ENCODE results near the gene JAKMIP1. TPM values are rescaled to one million over a fixed set of nuclear protein-coding genes. Genes with fewer than 3 reads are reported as not detected.

The JAKMIP1 gene
- total RNA-seq, 1 donor from 2014 or later: 5.5 TPM

DNA sequence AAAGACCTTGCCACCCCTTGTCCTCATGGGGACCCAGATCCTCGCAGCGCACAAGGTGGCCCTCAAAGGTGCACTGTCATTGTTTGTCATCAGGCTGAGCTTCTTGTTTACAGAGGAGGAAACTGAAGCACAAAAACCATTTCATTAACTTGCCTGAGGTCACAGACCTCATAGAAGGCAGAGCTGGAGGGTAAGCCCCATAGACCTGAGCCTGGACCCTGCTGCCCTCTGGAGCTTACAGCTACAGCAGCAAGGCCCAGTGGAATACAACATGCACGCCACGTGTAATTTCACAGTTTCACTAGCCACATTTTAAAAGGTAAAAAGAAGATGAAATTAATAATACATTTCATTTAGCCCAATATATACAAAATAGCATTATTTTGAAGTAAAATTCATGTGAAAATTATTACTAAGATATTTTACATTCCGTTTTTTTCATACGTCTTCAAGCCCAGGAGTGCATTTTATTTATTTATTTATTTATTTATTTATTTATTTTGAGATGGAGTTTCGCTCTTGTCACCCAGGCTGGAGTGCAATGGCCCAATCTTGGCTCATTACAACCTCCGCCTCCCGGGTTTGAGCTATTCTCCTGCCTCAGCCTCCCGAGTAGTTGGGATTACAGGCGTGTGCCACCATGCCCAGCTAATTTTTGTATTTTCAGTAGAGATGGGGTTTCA lies 8.8 kb downstream of the JAKMIP1 start:
- H3K4me3 ChIP-seq: no peak overlapping the region
- H2AFZ ChIP-seq (replicated peaks): no peak overlapping the region
- peaks cover 10% of the 10 kb centered on the region for H4K20me1 ChIP-seq (ENCODE audit: low read depth)
- H3F3A ChIP-seq (ENCODE audit: low read depth): peaks cover 12% of the 10 kb centered on the region
- H3K4me3 Mint-ChIP-seq: no peak overlapping the region
- no peaks in the 10 kb centered on the region for H3K4me1 Mint-ChIP-seq
- no peaks in the 10 kb centered on the region for H3K36me3 Mint-ChIP-seq
- no peak overlapping the region for H3K4me2 ChIP-seq
- peaks cover 11% of the 10 kb centered on the region for H3K27me3 Mint-ChIP-seq (ENCODE audit: insufficient read depth, low read depth)
- DNase-seq (ENCODE audit: low spot score): peak; percentile 17
- no peak overlapping the region for H3K27ac ChIP-seq
- no peaks in the 10 kb centered on the region for H3K9me3 ChIP-seq (ENCODE audit: low read depth)
- no peaks in the 10 kb centered on the region for H3K27me3 ChIP-seq
- H3K9ac ChIP-seq: no peak overlapping the region
- no peaks in the 10 kb centered on the region for H3K36me3 ChIP-seq
- H3K9me3 Mint-ChIP-seq: no peaks in the 10 kb centered on the region
- H3K4me1 ChIP-seq: peaks cover 28% of the 10 kb centered on the region
- H3K79me2 ChIP-seq (ENCODE audit: low read depth): no peaks in the 10 kb centered on the region
- no peak overlapping the region for H3K27ac Mint-ChIP-seq
- TF ChIP-seq EZH2phosphoT487 (IDR thresholded peaks at IDR 0.05) (no peak), EZH2 (IDR thresholded peaks at IDR 0.05) (no peak)
- TF ChIP-seq, protein P1, sequence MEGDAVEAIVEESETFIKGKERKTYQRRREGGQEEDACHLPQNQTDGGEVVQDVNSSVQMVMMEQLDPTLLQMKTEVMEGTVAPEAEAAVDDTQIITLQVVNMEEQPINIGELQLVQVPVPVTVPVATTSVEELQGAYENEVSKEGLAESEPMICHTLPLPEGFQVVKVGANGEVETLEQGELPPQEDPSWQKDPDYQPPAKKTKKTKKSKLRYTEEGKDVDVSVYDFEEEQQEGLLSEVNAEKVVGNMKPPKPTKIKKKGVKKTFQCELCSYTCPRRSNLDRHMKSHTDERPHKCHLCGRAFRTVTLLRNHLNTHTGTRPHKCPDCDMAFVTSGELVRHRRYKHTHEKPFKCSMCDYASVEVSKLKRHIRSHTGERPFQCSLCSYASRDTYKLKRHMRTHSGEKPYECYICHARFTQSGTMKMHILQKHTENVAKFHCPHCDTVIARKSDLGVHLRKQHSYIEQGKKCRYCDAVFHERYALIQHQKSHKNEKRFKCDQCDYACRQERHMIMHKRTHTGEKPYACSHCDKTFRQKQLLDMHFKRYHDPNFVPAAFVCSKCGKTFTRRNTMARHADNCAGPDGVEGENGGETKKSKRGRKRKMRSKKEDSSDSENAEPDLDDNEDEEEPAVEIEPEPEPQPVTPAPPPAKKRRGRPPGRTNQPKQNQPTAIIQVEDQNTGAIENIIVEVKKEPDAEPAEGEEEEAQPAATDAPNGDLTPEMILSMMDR (IDR thresholded peaks at IDR 0.05): no peak

DNA sequence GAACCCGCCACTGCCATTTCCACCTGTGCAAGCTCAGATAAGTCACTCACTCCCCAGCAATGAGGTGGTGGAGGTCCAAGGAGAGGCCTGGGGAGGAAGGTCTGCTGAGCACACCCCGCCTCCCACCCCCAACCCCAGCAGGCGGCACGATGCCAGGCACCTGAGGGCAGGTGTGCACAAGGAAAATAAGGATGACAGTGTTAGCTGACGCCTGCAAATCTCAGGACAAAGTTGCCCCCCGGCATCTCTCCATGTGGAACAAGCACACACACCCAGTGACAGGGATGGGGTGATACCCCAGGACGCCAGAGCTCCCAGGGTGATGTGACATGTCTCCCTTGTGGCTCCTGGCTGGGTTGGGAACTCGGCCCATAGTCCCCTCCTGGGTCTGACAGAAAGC lies 9.9 kb downstream of the JAKMIP1 start:
- Histone ChIP-seq H3K4me3 (no peak overlapping the region), H4K20me1 (ENCODE audit: low read depth) (peaks cover 10% of the 10 kb centered on the region), H3K27ac (no peak overlapping the region), H3K27me3 (no peaks in the 10 kb centered on the region), H3K36me3 (no peaks in the 10 kb centered on the region), H3F3A (ENCODE audit: low read depth) (peaks cover 12% of the 10 kb centered on the region), H3K4me2 (no peak overlapping the region), H2AFZ (replicated peaks) (no peak overlapping the region), H3K9me3 (ENCODE audit: low read depth) (no peaks in the 10 kb centered on the region), H3K79me2 (ENCODE audit: low read depth) (no peaks in the 10 kb centered on the region), H3K4me1 (peaks cover 20% of the 10 kb centered on the region), H3K9ac (no peak overlapping the region)
- H3K4me1 Mint-ChIP-seq: no peaks in the 10 kb centered on the region
- peaks cover 9% of the 10 kb centered on the region for H3K27me3 Mint-ChIP-seq (ENCODE audit: insufficient read depth, low read depth)
- DNase-seq (ENCODE audit: low spot score): no peak
- no peaks in the 10 kb centered on the region for H3K36me3 Mint-ChIP-seq
- peaks cover 4% of the 10 kb centered on the region for H3K9me3 Mint-ChIP-seq
- H3K27ac Mint-ChIP-seq: no peak overlapping the region
- no peak overlapping the region for H3K4me3 Mint-ChIP-seq
- TF ChIP-seq EZH2phosphoT487 (IDR thresholded peaks at IDR 0.05): no peak
- TF ChIP-seq, protein P1 (IDR thresholded peaks at IDR 0.05): no peak

DNA sequence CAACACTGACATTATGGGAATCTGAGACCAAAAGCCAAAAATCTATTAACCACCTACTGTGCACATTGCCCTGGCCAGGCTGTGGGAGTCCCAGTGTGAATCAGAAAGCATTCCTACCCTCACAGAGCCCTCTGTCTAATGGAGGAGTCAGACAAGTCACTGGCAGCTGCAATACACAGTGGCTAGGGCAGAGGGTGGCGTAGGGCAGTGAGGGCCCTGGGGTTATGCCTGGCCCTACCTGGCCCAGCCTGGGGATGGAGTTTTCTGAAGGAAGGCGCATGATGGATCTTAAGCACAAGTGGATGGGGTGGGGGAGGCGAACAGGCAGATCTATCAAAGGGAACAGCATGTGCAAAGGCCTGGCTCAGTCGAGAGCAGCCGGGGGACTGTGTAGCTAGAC lies 10.8 kb downstream of the JAKMIP1 start:
- H3K27ac Mint-ChIP-seq: no peak overlapping the region
- H4K20me1 ChIP-seq (ENCODE audit: low read depth): peaks cover 10% of the 10 kb centered on the region
- peaks cover 9% of the 10 kb centered on the region for H3K27me3 Mint-ChIP-seq (ENCODE audit: insufficient read depth, low read depth)
- H3K9me3 Mint-ChIP-seq: peaks cover 4% of the 10 kb centered on the region
- peaks cover 12% of the 10 kb centered on the region for H3F3A ChIP-seq (ENCODE audit: low read depth)
- DNase-seq (ENCODE audit: low spot score): peak; percentile 21
- H3K4me3 ChIP-seq: no peak overlapping the region
- no peak overlapping the region for H3K27ac ChIP-seq
- no peaks in the 10 kb centered on the region for H3K36me3 Mint-ChIP-seq
- H3K9me3 ChIP-seq (ENCODE audit: low read depth): no peaks in the 10 kb centered on the region
- H3K4me2 ChIP-seq: peak overlapping the region; percentile 65
- no peak overlapping the region for H2AFZ ChIP-seq (replicated peaks)
- no peak overlapping the region for H3K9ac ChIP-seq
- H3K79me2 ChIP-seq (ENCODE audit: low read depth): no peaks in the 10 kb centered on the region
- H3K4me1 Mint-ChIP-seq: no peaks in the 10 kb centered on the region
- H3K4me1 ChIP-seq: peaks cover 18% of the 10 kb centered on the region
- no peaks in the 10 kb centered on the region for H3K36me3 ChIP-seq
- TF ChIP-seq, protein P1 (IDR thresholded peaks at IDR 0.05): no peak
- TF ChIP-seq EZH2phosphoT487 (IDR thresholded peaks at IDR 0.05) (no peak), EZH2 (IDR thresholded peaks at IDR 0.05) (no peak)
- no peak overlapping the region for H3K4me3 Mint-ChIP-seq
- H3K27me3 ChIP-seq: no peaks in the 10 kb centered on the region

Data from neural progenitor cell (in vitro differentiated cells).